ENCODE measurements around the gene JUP. TPM values are rescaled to one million over a fixed set of nuclear protein-coding genes. Genes with fewer than 3 reads are reported as not detected.

The JUP gene
- total RNA-seq, 1 experiment from 2014 or later, result 132 TPM

- ATAC-seq (no peak), DNase-seq (no peak)
- Histone ChIP-seq H3K4me3 (ENCODE audit: low read length) (no peak overlapping the region), H3K4me2 (ENCODE audit: low read length) (no peak overlapping the region), H3K9me3 (ENCODE audit: low read length) (no peaks in the 10 kb centered on the region), H3K4me1 (ENCODE audit: insufficient read depth, low read length) (no peaks in the 10 kb centered on the region), H3K27ac (ENCODE audit: low read length) (no peak overlapping the region), H3K79me2 (ENCODE audit: low read length) (no peaks in the 10 kb centered on the region), H4K20me1 (ENCODE audit: low read length) (no peaks in the 10 kb centered on the region), H3K9ac (ENCODE audit: low read length) (no peak overlapping the region), H3K36me3 (ENCODE audit: low read depth, low read length) (no peaks in the 10 kb centered on the region), H3K27me3 (ENCODE audit: low read length) (no peaks in the 10 kb centered on the region), H3K9me2 (replicated peaks; ENCODE audit: low read length) (no peaks in the 10 kb centered on the region), H2AFZ (ENCODE audit: low read length) (no peak overlapping the region), H3F3A (ENCODE audit: low read length, unreplicated experiment) (no peaks in the 10 kb centered on the region)
- TF ChIP-seq EZH2 (IDR thresholded peaks at IDR 0.05; ENCODE audit: low read length, unreplicated experiment) (no peak), EZH2phosphoT487 (IDR thresholded peaks at IDR 0.05; ENCODE audit: borderline replicate concordance, low read length) (no peak), CTCF (conservative IDR thresholded peaks at IDR 0.05; ENCODE audit: low read depth, low read length) (no peak)
- intact Hi-C loops (cut with micrococcal nuclease), result no loop called here
- CTCF ChIA-PET, result no interaction called here
- POLR2A ChIA-PET (ENCODE audit: unreplicated experiment), result no interaction called here
- BruUV-seq (replicated peaks), result no TSS peak
These were observed 61.4 kb downstream of the JUP start for GRCh38 chr17:41725134-41725533.

GRCh38 chr17:41724476-41725050 lies 61.9 kb downstream of the JUP start:
- H3K36me3 ChIP-seq (ENCODE audit: low read depth, low read length), result no peaks in the 10 kb centered on the region
- TF ChIP-seq CTCF (conservative IDR thresholded peaks at IDR 0.05; ENCODE audit: low read depth, low read length), result no peak
- no peak for TF ChIP-seq EZH2 (IDR thresholded peaks at IDR 0.05; ENCODE audit: low read length, unreplicated experiment)
- TF ChIP-seq EZH2phosphoT487 (IDR thresholded peaks at IDR 0.05; ENCODE audit: borderline replicate concordance, low read length), result no peak
- no peaks in the 10 kb centered on the region for H3K9me3 ChIP-seq (ENCODE audit: low read length)
- no TSS peak for BruUV-seq (replicated peaks)
- H3K27me3 ChIP-seq (ENCODE audit: low read length), result no peaks in the 10 kb centered on the region
- H3F3A ChIP-seq (ENCODE audit: low read length, unreplicated experiment), result no peaks in the 10 kb centered on the region
- no peaks in the 10 kb centered on the region for H3K9me2 ChIP-seq (replicated peaks; ENCODE audit: low read length)
- ATAC-seq, result no peak
- H2AFZ ChIP-seq (ENCODE audit: low read length), result no peak overlapping the region
- no peak for DNase-seq
- no peak overlapping the region for H3K4me3 ChIP-seq (ENCODE audit: low read length)
- no peaks in the 10 kb centered on the region for H3K79me2 ChIP-seq (ENCODE audit: low read length)
- intact Hi-C loops (cut with micrococcal nuclease), result no loop called here
- POLR2A ChIA-PET (ENCODE audit: unreplicated experiment), result no interaction called here
- no peaks in the 10 kb centered on the region for H4K20me1 ChIP-seq (ENCODE audit: low read length)
- H3K4me1 ChIP-seq (ENCODE audit: insufficient read depth, low read length), result no peaks in the 10 kb centered on the region
- no peak overlapping the region for H3K27ac ChIP-seq (ENCODE audit: low read length)
- H3K9ac ChIP-seq (ENCODE audit: low read length), result no peak overlapping the region
- no peak overlapping the region for H3K4me2 ChIP-seq (ENCODE audit: low read length)
- CTCF ChIA-PET, result no interaction called here

GRCh38 chr17:41723801-41724475 lies 62.6 kb downstream of the JUP start:
- BruUV-seq (replicated peaks), result no TSS peak
- ATAC-seq (no peak), DNase-seq (no peak)
- H3K27me3 ChIP-seq (ENCODE audit: low read length), result no peaks in the 10 kb centered on the region
- H3K4me2 ChIP-seq (ENCODE audit: low read length), result no peak overlapping the region
- intact Hi-C loops (cut with micrococcal nuclease), result no loop called here
- no peaks in the 10 kb centered on the region for H3K36me3 ChIP-seq (ENCODE audit: low read depth, low read length)
- no peak overlapping the region for H2AFZ ChIP-seq (ENCODE audit: low read length)
- no peak overlapping the region for H3K27ac ChIP-seq (ENCODE audit: low read length)
- H4K20me1 ChIP-seq (ENCODE audit: low read length), result no peaks in the 10 kb centered on the region
- H3K79me2 ChIP-seq (ENCODE audit: low read length), result no peaks in the 10 kb centered on the region
- H3F3A ChIP-seq (ENCODE audit: low read length, unreplicated experiment), result no peaks in the 10 kb centered on the region
- CTCF ChIA-PET, result no interaction called here
- no peak overlapping the region for H3K4me3 ChIP-seq (ENCODE audit: low read length)
- H3K9me3 ChIP-seq (ENCODE audit: low read length), result no peaks in the 10 kb centered on the region
- TF ChIP-seq EZH2 (IDR thresholded peaks at IDR 0.05; ENCODE audit: low read length, unreplicated experiment), result no peak
- TF ChIP-seq CTCF (conservative IDR thresholded peaks at IDR 0.05; ENCODE audit: low read depth, low read length), result no peak
- TF ChIP-seq EZH2phosphoT487 (IDR thresholded peaks at IDR 0.05; ENCODE audit: borderline replicate concordance, low read length), result no peak
- no peaks in the 10 kb centered on the region for H3K4me1 ChIP-seq (ENCODE audit: insufficient read depth, low read length)
- POLR2A ChIA-PET (ENCODE audit: unreplicated experiment), result no interaction called here
- H3K9me2 ChIP-seq (replicated peaks; ENCODE audit: low read length), result no peaks in the 10 kb centered on the region
- H3K9ac ChIP-seq (ENCODE audit: low read length), result no peak overlapping the region
